Measurements from ENCODE around the gene ADARB2.

DNA sequence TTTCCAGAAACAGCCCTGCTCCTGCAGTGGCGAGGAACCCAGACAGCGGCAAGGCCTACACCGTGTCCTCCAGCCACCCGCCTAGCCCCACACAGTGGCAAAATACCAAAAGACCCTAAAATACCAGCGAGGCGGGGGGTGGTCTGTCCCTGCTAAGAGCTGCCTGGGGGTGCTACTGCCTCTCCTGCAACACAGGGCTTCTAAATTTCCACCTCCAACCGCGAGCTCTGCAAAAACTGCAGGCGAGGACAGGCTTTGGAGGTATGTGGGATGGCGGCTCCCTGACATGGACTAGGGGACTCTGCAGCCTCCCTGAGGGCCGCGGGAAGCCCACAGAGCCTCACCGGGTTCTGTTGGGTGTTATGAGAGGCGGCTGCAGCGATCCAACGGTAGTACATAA, 558.8 kb downstream of the ADARB2 start:
- TF ChIP-seq, protein P1, sequence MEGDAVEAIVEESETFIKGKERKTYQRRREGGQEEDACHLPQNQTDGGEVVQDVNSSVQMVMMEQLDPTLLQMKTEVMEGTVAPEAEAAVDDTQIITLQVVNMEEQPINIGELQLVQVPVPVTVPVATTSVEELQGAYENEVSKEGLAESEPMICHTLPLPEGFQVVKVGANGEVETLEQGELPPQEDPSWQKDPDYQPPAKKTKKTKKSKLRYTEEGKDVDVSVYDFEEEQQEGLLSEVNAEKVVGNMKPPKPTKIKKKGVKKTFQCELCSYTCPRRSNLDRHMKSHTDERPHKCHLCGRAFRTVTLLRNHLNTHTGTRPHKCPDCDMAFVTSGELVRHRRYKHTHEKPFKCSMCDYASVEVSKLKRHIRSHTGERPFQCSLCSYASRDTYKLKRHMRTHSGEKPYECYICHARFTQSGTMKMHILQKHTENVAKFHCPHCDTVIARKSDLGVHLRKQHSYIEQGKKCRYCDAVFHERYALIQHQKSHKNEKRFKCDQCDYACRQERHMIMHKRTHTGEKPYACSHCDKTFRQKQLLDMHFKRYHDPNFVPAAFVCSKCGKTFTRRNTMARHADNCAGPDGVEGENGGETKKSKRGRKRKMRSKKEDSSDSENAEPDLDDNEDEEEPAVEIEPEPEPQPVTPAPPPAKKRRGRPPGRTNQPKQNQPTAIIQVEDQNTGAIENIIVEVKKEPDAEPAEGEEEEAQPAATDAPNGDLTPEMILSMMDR (IDR thresholded peaks at IDR 0.05) = no peak
- TF ChIP-seq POLR2A (IDR thresholded peaks at IDR 0.05) = no peak
